Embryonic facial prominence (tissue), 1 donor: Measurements from ENCODE around the gene ADGRG3.

Source experiments
- DNase-seq: peaks from one replicate; pipeline ENCODE4 v3.0.0-alpha.2; 2016; ENCODE audit errors: extremely low spot score

The ADGRG3 gene

GRCh38 chr16:57646388-57647039 is 21.6 kb upstream of the ADGRG3 start:
- DNase-seq = no peak

GRCh38 chr16:57647136-57647875 is 20.8 kb upstream of the ADGRG3 start:
- DNase-seq = no peak

GRCh38 chr16:57648125-57648524 is 20.0 kb upstream of the ADGRG3 start:
- no peak for DNase-seq

GRCh38 chr16:57648581-57649442 is 19.3 kb upstream of the ADGRG3 start:
- no peak for DNase-seq

GRCh38 chr16:57649443-57649751 is 18.7 kb upstream of the ADGRG3 start:
- no peak for DNase-seq

GRCh38 chr16:57649846-57650245 is 18.3 kb upstream of the ADGRG3 start:
- no peak for DNase-seq

GRCh38 chr16:57651344-57652333 is 16.5 kb upstream of the ADGRG3 start:
- DNase-seq = no peak

GRCh38 chr16:57652695-57653471 is 15.2 kb upstream of the ADGRG3 start:
- no peak for DNase-seq

- DNase-seq = no peak
Observed at GRCh38 chr16:57653936-57654335, 14.2 kb upstream of the ADGRG3 start.

GRCh38 chr16:57656342-57656955 is 11.7 kb upstream of the ADGRG3 start:
- no peak for DNase-seq

- DNase-seq = no peak
Observed at GRCh38 chr16:57657228-57657627, 10.9 kb upstream of the ADGRG3 start.

GRCh38 chr16:57658130-57658877 is 9.8 kb upstream of the ADGRG3 start:
- no peak for DNase-seq

- DNase-seq = no peak
Observed at GRCh38 chr16:57658878-57659674, 9.0 kb upstream of the ADGRG3 start.

- no peak for DNase-seq
Observed at GRCh38 chr16:57660715-57661463, 7.2 kb upstream of the ADGRG3 start.

GRCh38 chr16:57661510-57661909 is 6.6 kb upstream of the ADGRG3 start:
- no peak for DNase-seq

GRCh38 chr16:57661936-57662906 is 5.9 kb upstream of the ADGRG3 start:
- DNase-seq = no peak

- DNase-seq = no peak
Observed at GRCh38 chr16:57663436-57663835, 4.7 kb upstream of the ADGRG3 start.
